Bronchial epithelial cell (primary cell): ENCODE results near the gene GNA14. TPM values are rescaled to one million over a fixed set of nuclear protein-coding genes. Genes with fewer than 3 reads are reported as not detected.

Source experiments
- DNase-seq: peaks from one replicate; pipeline ENCODE4 v3.0.0-alpha.2; 2010; ENCODE audit warnings: low read depth
- FAIRE-seq: peaks from 2 replicates; lab custom pipeline; 2011; peaks lifted over from hg19 to GRCh38; lab: Jason Lieb, UNC
- H3K27me3 ChIP-seq: 2 replicates; pipeline ENCODE4 v1.5.1; 2011; ENCODE audit warnings: low read length; ENCODE audit not compliant: control insufficient read depth, insufficient read depth
- H3K36me3 ChIP-seq: 2 replicates; pipeline ENCODE4 v1.5.1; 2011; ENCODE audit warnings: low read length; ENCODE audit not compliant: control insufficient read depth, insufficient read depth
- H3K4me3 ChIP-seq: 2 replicates; pipeline ENCODE4 v1.5.1; 2011; ENCODE audit warnings: mild to moderate bottlenecking, low read depth, low read length, control low read depth
- total RNA-seq: library from RNA; depleted of rRNA; stranded (reverse); fragments of >200 nt; gene quantifications from 2 replicates; pipeline ENCODE4 v1.2.1, GENCODE V29; 2014
- TF ChIP-seq, protein P1 (sequence below): IDR thresholded peaks from 2 replicates; pipeline ENCODE4 v1.5.1; 2011; ENCODE audit warnings: mild to moderate bottlenecking, moderate library complexity, low read length, control low read depth, inconsistent platforms; ENCODE audit not compliant: insufficient read depth, severe bottlenecking

The GNA14 gene
- total RNA-seq, 1 donor from 2014 or later = not detected

GRCh38 chr9:77457916-77458592 is 190.1 kb downstream of the GNA14 start:
- H3K27me3 ChIP-seq = no peaks in the 10 kb centered on the region
- peak; percentile 59 for DNase-seq
- TF ChIP-seq, protein P1, sequence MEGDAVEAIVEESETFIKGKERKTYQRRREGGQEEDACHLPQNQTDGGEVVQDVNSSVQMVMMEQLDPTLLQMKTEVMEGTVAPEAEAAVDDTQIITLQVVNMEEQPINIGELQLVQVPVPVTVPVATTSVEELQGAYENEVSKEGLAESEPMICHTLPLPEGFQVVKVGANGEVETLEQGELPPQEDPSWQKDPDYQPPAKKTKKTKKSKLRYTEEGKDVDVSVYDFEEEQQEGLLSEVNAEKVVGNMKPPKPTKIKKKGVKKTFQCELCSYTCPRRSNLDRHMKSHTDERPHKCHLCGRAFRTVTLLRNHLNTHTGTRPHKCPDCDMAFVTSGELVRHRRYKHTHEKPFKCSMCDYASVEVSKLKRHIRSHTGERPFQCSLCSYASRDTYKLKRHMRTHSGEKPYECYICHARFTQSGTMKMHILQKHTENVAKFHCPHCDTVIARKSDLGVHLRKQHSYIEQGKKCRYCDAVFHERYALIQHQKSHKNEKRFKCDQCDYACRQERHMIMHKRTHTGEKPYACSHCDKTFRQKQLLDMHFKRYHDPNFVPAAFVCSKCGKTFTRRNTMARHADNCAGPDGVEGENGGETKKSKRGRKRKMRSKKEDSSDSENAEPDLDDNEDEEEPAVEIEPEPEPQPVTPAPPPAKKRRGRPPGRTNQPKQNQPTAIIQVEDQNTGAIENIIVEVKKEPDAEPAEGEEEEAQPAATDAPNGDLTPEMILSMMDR = peak; percentile 93
- no peaks in the 10 kb centered on the region for H3K36me3 ChIP-seq
- no peak overlapping the region for H3K4me3 ChIP-seq
- FAIRE-seq = no peak

DNA sequence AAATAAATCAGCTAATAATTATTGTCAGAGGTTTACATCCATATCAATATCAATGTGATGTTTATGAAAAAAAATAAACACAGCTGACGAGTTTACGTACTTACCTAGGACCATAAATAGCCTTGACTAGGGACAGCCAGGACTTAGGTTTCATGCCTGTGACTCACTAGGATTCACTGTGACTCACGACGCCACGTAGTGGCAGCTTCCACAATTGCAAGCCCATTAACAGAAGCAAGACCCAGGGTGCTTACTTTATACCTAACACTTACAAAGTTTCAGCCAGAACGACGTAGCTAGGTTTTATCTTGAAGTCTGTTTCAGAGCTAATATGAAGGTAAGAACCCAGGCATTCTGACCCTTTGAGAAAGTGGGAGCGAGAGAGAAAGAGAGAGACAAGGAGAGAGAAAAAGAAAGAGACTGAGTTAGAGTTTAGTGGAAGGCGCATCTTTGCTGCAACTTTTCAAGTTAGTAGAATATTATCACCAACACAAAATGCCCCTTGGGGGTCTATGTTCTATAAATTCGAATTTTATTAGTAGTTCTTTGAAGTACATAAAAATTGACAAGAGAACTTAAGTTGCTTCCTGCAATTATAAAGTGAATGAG is 191.2 kb downstream of the GNA14 start:
- Histone ChIP-seq H3K36me3 (no peaks in the 10 kb centered on the region), H3K4me3 (no peak overlapping the region), H3K27me3 (no peaks in the 10 kb centered on the region)
- TF ChIP-seq, protein P1 = peak; percentile 86
- FAIRE-seq (no peak), DNase-seq (peak; percentile 93)

- peak; percentile 24 for DNase-seq
- TF ChIP-seq, protein P1 = peak; percentile 41
- no peak for FAIRE-seq
- no peak overlapping the region for H3K4me3 ChIP-seq
- H3K36me3 ChIP-seq = no peaks in the 10 kb centered on the region
- no peaks in the 10 kb centered on the region for H3K27me3 ChIP-seq
Observed at GRCh38 chr9:77455312-77455927, 192.7 kb downstream of the GNA14 start.

DNA sequence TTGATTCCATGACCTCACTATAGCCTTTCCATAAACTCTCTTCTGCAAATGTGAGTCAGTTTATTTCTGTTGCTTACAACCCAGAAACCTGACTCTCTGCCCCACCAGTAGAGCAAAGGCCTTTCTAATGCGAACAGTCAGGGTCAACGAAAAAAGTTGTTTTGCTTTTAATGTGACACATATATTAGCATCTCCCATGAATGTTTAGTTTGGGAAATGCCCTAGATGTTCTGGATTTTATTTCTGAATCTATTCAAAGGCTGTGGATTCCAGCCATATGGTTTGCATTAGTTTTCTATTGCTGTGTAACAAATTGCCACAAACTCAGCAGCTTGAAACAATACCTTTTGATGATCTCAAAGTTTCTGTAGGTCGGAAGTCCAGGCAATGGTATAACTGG is 193.5 kb downstream of the GNA14 start:
- no peak overlapping the region for H3K4me3 ChIP-seq
- DNase-seq (no peak), FAIRE-seq (no peak)
- H3K36me3 ChIP-seq = no peaks in the 10 kb centered on the region
- H3K27me3 ChIP-seq = no peaks in the 10 kb centered on the region
- TF ChIP-seq, protein P1 = no peak

DNA sequence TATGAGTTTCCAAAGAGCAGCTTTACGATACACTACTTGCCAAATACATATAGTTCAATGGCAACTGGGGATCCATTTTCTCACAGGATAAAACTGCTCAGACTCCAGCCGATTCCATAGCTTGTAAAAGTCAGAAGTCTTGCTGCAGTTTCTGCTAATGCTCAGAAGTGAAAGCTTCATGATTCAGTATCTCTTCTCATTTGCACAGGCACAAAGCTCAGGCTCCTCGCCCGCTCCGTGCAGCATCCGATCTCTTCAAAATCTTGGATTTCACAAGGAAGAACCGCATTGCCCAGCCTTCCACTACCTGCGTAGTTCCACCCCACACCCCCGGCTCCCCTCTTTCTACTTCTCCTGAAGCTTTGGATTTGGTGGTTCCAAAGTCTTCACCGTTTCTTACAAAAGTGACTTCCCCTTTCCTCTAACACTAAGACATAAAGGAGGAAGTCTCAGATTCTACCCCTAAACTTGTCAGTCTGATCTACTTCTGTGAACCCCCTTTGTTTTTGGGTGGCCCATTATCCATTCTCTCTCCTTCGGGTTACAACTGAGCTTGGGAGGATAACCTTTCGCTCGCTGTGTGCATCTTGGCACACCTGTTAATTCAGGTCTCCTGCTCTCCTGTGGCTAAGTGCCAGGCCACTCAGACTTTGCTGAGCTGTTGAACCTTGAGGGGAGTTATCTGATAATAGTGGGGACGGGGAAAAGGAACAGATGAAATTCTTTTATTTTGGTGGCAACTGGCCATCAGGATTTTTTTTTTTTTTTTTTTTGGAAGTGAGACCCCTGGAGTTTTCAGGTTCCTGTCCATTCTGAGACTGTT is 194.1 kb downstream of the GNA14 start:
- Histone ChIP-seq H3K36me3 (no peaks in the 10 kb centered on the region), H3K27me3 (no peaks in the 10 kb centered on the region), H3K4me3 (no peak overlapping the region)
- DNase-seq = no peak
- no peak for FAIRE-seq
- TF ChIP-seq, protein P1 = no peak
